Activated naive CD4-positive, alpha-beta T cell treated with anti-CD3 and anti-CD28 coated beads, Interleukin-2, amount 10 ng/mL, durations not matched to agents 7 days and 5 days (primary cell): ENCODE data around the gene ANKAR.

Experiments used
- CTCF ChIA-PET: fragments of 350-600 bp; sonication (Branson Sonifier 250); formaldehyde crosslinking; loops from one replicate; lab custom pipeline; 2021; ENCODE audit warnings: antibody characterized with exemption; lab: Charles Lee
- DNase-seq: peaks from one replicate; pipeline ENCODE4 v3.0.0-alpha.2; 2020
- H3K27ac Mint-ChIP-seq: one replicate; pipeline ENCODE4 v1.8.0; 2021; ENCODE audit warnings: mild to moderate bottlenecking, moderate library complexity, mixed read lengths
- H3K27me3 Mint-ChIP-seq: one replicate; pipeline ENCODE4 v1.8.0; 2021; ENCODE audit warnings: mild to moderate bottlenecking, mixed read lengths
- H3K36me3 Mint-ChIP-seq: one replicate; pipeline ENCODE4 v1.8.0; 2021; ENCODE audit warnings: mixed read lengths
- H3K4me1 Mint-ChIP-seq: one replicate; pipeline ENCODE4 v1.8.0; 2021; ENCODE audit warnings: mixed read lengths
- H3K4me3 Mint-ChIP-seq: one replicate; pipeline ENCODE4 v1.8.0; 2021; ENCODE audit warnings: mild to moderate bottlenecking, moderate library complexity, mixed read lengths
- H3K9me3 Mint-ChIP-seq: one replicate; pipeline ENCODE4 v1.8.0; 2021; ENCODE audit warnings: mixed read lengths

Gene ANKAR, protein sequence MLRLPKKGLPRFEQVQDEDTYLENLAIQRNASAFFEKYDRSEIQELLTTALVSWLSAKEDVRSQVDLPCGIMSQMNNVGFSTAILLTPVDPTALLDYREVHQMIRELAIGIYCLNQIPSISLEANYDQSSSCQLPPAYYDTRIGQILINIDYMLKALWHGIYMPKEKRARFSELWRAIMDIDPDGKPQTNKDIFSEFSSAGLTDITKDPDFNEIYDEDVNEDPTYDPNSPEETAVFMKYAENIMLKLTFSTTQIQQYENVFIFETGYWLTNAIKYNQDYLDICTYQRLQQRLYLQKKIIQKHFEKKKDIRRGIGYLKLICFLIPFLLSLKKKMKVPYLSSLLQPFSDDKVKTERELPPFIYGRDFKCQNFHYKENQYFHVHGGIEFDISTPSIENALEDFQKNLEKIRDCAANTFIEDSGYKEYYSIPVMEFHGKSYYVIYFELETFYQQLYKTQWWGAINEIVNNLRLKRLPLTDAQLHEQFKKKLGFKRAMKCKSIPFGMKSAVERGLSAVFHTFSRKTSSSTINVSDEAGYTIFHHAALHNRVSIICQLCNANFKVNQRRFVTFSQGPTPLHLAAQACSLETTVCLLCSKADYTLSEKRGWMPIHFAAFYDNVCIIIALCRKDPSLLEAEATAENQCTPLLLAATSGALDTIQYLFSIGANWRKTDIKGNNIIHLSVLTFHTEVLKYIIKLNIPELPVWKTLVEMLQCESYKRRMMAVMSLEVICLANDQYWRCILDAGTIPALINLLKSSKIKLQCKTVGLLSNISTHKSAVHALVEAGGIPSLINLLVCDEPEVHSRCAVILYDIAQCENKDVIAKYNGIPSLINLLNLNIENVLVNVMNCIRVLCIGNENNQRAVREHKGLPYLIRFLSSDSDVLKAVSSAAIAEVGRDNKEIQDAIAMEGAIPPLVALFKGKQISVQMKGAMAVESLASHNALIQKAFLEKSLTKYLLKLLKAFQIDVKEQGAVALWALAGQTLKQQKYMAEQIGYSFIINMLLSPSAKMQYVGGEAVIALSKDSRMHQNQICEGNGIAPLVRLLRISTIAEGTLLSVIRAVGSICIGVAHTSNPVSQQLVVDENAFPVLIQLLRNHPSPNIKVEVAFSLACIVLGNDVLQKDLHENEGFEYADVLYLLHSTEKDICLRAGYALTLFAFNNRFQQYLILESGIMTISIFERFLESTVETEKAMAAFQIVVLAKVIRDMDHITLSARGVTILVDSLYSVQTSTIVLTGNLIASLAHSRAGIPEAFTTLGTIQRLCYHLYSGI (N-terminal part only)

DNA sequence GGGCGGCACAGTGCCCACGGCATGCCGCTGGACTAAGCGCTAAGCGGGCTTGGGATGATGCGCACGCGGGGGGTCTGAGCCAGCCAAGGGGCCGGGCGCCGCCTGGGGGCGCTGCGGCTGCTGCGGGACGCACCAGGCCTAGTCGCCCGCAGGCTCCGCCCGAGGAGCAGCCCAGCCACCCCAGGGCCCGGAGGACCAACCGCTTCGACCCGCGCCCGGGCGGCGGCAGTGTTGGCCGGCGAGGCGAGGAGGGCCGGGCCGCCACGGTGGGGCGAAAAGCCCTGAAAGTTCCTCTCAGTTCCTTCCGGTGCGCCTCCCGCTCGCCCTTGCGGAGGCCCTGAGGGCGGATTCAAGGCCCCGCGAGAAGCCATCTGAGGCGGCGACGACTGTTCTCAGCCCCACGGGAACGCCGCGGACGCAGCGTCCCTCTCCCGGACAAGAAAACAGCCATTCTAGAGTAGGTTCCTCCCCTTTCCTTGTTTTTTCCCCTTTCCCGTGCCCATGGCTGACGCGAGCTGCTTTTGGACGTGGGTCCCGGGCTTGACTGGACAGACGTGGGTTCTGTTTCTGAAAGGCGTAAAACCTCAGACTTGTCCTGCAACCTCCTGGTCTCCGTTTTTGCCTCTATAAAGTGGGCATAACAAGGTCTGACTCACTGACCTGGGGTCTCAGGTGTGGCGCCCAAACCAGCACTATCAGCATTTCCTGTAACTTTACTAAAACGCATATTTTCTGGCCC is at the start of gene ANKAR:
ANKAR (plus strand) TSS at position 297 of the 739 bp plus-strand sequence. CDS start 1,821 bp downstream, outside the sequence.
- H3K4me3 Mint-ChIP-seq, result peak within 1 kb of the TSS; percentile 85
- H3K9me3 Mint-ChIP-seq, result peaks cover 13% of the 10 kb centered on the region
- CTCF ChIA-PET, result interaction anchor here (0.8 to 4.2 kb wide), 10 partner anchors 10 to 88 kb away, joined by 3 to 19 read pairs (median 6); partner anchors contain the start of genes ASNSD1 and OSGEPL1
- H3K36me3 Mint-ChIP-seq, result peaks cover 29% of the 10 kb centered on the region
- H3K27ac Mint-ChIP-seq, result peak within 1 kb of the TSS; percentile 94
- H3K27me3 Mint-ChIP-seq, result no peaks in the 10 kb centered on the region
- DNase-seq, result peak; percentile 79
- H3K4me1 Mint-ChIP-seq, result peaks cover 28% of the 10 kb centered on the region

GRCh38 chr2:189625636-189626035 is 48.8 kb upstream of the ANKAR start:
- Mint-ChIP-seq H3K9me3 (no peaks in the 10 kb centered on the region), H3K4me3 (no peak overlapping the region), H3K4me1 (peaks cover 7% of the 10 kb centered on the region), H3K27me3 (peaks cover 6% of the 10 kb centered on the region), H3K27ac (no peak overlapping the region), H3K36me3 (no peaks in the 10 kb centered on the region)
- CTCF ChIA-PET, result no interaction called here
- DNase-seq, result no peak

DNA sequence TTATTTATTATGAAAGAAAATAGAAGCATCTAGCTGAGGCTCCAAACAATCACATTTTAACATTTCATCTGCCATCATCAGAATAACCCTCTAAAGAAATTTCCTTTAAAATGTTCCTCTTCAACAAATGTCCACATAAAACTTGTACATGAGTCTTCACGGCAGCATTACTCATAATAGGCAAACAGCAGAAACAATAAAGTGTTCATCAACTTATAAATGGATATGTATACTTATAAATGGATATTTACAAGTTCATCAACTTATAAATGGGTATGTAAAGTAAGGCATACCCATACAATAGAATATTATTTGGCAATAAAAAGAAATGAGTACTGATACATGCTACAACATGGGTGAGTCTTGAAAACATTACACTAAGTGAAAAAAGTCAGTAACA is 46.7 kb upstream of the ANKAR start:
- CTCF ChIA-PET, result interaction anchor here (0.6 kb wide), 1 partner anchor 9 kb away, joined by 3 read pairs; no protein-coding TSS in a partner anchor
- Mint-ChIP-seq H3K9me3 (no peaks in the 10 kb centered on the region), H3K4me3 (no peak overlapping the region), H3K4me1 (peaks cover 7% of the 10 kb centered on the region), H3K27ac (no peak overlapping the region), H3K36me3 (no peaks in the 10 kb centered on the region), H3K27me3 (peaks cover 6% of the 10 kb centered on the region)
- DNase-seq, result no peak

GRCh38 chr2:189628817-189629530 is 45.5 kb upstream of the ANKAR start:
- CTCF ChIA-PET, result interaction anchor here (0.9 to 1.6 kb wide), 3 partner anchors 10 to 161 kb away, joined by 3 to 4 read pairs (median 4); no protein-coding TSS in a partner anchor
- H3K9me3 Mint-ChIP-seq, result no peaks in the 10 kb centered on the region
- peaks cover 10% of the 10 kb centered on the region for H3K27me3 Mint-ChIP-seq
- H3K27ac Mint-ChIP-seq, result no peak overlapping the region
- H3K36me3 Mint-ChIP-seq, result no peaks in the 10 kb centered on the region
- no peak for DNase-seq
- no peak overlapping the region for H3K4me3 Mint-ChIP-seq
- H3K4me1 Mint-ChIP-seq, result peaks cover 7% of the 10 kb centered on the region

DNA sequence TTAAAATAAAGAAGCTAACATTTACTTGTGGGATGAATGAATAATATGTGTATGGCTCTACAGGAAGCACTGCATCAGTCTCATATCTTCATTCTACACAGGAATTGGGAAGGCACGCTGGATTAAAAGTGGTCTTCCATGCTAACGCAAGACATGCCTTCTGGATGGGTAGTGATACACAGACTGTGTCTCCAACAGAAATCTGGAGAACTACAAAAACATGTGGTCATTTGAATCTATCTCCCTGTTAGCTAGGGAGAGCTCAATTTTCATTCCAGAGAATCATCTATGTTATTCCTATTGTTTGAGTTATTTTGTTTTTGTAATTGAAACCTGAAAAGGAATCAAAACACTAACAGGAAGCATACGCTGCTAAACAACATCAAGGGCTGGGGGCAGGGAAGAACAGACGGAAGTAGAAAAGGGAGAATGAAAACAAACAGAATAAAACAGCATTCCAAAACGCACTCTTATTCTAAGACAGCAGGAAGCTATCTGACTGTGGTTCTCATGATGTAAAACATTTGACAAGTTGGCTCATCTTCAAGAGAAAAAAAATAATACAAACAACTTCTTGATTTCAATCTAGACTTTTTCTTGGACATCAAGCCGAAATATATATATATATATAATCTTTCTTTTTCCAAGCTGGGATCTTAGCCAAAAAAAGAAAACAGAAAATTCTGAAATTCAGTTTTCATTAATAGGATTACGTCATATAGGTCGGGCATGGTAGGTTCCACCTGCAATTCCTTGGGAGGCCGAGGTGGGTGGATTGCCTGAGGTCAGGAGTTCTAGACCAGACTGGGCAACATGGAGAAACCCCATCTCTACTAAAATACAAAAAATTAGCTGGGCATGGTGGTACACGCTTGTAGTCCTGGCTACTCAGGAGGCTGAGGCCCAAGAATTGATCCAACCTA is 44.7 kb upstream of the ANKAR start:
- Mint-ChIP-seq H3K4me1 (peaks cover 4% of the 10 kb centered on the region), H3K9me3 (no peaks in the 10 kb centered on the region), H3K4me3 (no peak overlapping the region), H3K27ac (no peak overlapping the region), H3K36me3 (no peaks in the 10 kb centered on the region), H3K27me3 (peaks cover 3% of the 10 kb centered on the region)
- CTCF ChIA-PET, result interaction anchor here (1.0 to 1.6 kb wide), 2 partner anchors 9 to 162 kb away, joined by 3 to 4 read pairs; no protein-coding TSS in a partner anchor
- no peak for DNase-seq

DNA sequence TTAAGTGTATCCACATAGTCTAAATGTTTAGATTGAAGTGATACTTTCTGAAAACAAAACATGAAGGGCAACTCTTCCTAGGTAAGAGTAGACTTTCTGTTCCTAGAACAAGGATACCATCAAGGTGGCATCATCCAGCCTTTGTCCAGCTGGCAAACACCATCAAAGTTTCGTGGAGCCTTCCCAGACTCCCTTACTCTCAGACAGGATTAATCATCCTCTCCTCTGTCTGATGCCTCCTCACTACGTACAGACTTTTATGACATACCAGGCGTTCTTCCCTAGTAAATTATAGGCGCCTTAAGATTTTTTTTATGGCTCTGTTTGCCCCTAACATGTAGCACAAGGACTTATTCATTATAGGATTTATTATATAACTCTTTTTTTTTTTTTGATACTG is 42.6 kb upstream of the ANKAR start:
- CTCF ChIA-PET, result interaction anchor here (1.3 kb wide), 2 partner anchors 19 to 220 kb away, joined by 3 read pairs; no protein-coding TSS in a partner anchor
- Mint-ChIP-seq H3K4me3 (no peak overlapping the region), H3K4me1 (no peaks in the 10 kb centered on the region), H3K9me3 (no peaks in the 10 kb centered on the region), H3K27ac (no peak overlapping the region), H3K36me3 (no peaks in the 10 kb centered on the region), H3K27me3 (peaks cover 3% of the 10 kb centered on the region)
- DNase-seq, result no peak

- H3K36me3 Mint-ChIP-seq, result no peaks in the 10 kb centered on the region
- no peak overlapping the region for H3K27ac Mint-ChIP-seq
- no peaks in the 10 kb centered on the region for H3K9me3 Mint-ChIP-seq
- H3K4me1 Mint-ChIP-seq, result no peaks in the 10 kb centered on the region
- peaks cover 3% of the 10 kb centered on the region for H3K27me3 Mint-ChIP-seq
- CTCF ChIA-PET, result interaction anchor here (0.6 to 1.3 kb wide), 5 partner anchors 25 to 221 kb away, joined by 3 to 6 read pairs (median 4); partner anchors contain the start of gene ASNSD1
- DNase-seq, result peak; percentile 30
- H3K4me3 Mint-ChIP-seq, result no peak overlapping the region
These were observed 41.1 kb upstream of the ANKAR start for GRCh38 chr2:189633392-189633811.

DNA sequence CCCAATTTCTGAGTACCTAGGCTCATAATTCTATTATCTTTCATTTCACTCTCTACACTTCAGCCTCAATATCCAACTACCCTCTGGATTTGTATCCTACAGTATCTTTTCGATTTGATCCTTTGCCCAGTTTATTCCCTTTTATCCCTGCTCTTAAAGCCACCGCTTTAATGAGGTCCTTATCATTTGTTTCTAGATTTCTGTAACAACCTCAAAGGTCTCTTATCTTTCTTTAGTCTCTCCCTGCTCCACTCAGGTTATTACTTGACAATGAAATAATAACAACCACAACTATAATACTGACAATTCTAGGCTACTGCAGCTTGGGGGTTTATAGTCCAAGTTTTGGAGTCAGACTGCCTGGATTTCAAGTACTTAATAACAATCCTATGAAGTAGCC is 39.1 kb upstream of the ANKAR start:
- DNase-seq, result no peak
- Mint-ChIP-seq H3K27ac (no peak overlapping the region), H3K9me3 (no peaks in the 10 kb centered on the region), H3K4me1 (no peaks in the 10 kb centered on the region), H3K27me3 (peaks cover 3% of the 10 kb centered on the region), H3K4me3 (no peak overlapping the region), H3K36me3 (no peaks in the 10 kb centered on the region)
- CTCF ChIA-PET, result no interaction called here

DNA sequence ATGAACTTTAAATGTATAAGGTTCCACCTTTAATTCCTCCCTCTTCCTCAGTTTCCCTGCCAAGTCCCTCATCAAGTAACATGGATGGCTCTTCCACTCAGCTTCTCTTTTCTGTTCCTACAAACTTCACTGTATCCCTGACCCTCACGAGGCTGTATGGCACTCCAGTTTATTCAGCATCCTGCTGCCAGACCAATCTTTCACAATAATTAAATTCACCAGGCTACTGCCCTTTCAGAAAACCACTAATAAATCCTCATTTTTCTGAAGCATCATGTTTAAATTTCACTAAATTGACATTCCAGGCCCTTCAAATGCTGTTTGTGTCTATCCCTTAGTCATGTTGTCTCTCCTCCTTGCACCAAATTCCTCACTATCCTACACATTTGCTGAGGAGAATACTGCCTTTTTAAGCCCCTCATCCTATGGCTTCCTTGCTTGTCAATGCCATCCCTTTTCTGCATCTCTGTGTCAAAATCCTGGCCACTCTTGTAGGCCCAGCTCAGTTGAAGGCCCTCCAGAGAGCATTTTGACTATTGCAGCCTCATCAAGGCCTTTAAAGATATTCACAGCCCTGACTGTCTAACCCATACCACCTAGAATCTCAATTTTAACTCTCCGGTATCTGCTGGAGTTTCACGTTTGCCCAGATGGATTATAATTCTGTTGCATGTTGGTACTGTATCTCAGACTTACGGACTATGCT is 36.0 kb upstream of the ANKAR start:
- CTCF ChIA-PET, result interaction anchor here (1.0 kb wide), 1 partner anchor 9 kb away, joined by 3 read pairs; no protein-coding TSS in a partner anchor
- DNase-seq, result no peak
- no peak overlapping the region for H3K4me3 Mint-ChIP-seq
- no peaks in the 10 kb centered on the region for H3K36me3 Mint-ChIP-seq
- no peak overlapping the region for H3K27ac Mint-ChIP-seq
- H3K27me3 Mint-ChIP-seq, result peaks cover 1% of the 10 kb centered on the region
- H3K9me3 Mint-ChIP-seq, result no peaks in the 10 kb centered on the region
- H3K4me1 Mint-ChIP-seq, result no peaks in the 10 kb centered on the region

DNA sequence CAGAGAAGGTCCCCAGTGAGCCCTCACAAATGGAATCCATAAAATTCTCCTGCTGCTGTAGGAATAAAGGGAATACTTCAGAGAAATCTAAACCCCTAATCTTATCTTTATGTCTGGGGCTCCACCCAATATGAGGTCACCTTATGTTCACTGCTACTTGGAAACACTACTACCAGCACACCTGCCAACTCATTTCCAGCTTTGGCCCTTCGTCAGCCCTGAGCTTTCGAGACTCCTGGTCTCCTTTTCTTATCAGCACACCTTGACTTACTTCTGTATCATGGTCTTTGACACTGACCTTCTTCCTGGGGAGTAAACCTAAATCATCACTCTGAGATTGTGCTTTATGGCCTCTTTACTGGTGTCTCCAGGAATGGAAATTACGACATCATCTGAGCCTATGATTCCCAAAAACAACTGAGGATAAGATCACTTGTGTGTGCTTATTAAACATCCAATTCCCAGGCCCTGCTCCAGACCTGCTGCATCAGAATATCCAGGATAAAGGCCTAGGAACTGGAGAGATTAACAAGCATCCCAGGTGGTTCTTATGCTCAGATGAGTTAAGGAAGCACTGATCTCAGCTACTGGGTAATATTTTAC is 35.4 kb upstream of the ANKAR start:
- Mint-ChIP-seq H3K4me3 (no peak overlapping the region), H3K27me3 (no peaks in the 10 kb centered on the region), H3K4me1 (no peaks in the 10 kb centered on the region), H3K9me3 (no peaks in the 10 kb centered on the region), H3K36me3 (no peaks in the 10 kb centered on the region), H3K27ac (no peak overlapping the region)
- CTCF ChIA-PET, result interaction anchor here (1.0 kb wide), 1 partner anchor 10 kb away, joined by 3 read pairs; no protein-coding TSS in a partner anchor
- no peak for DNase-seq

GRCh38 chr2:189641002-189641401 is 33.5 kb upstream of the ANKAR start:
- Mint-ChIP-seq H3K36me3 (no peaks in the 10 kb centered on the region), H3K9me3 (no peaks in the 10 kb centered on the region), H3K27ac (no peak overlapping the region), H3K4me3 (no peak overlapping the region), H3K4me1 (no peaks in the 10 kb centered on the region), H3K27me3 (no peaks in the 10 kb centered on the region)
- DNase-seq, result no peak
- CTCF ChIA-PET, result no interaction called here
